ENCODE measurements around the gene GFRA1. TPM values are rescaled to one million over a fixed set of nuclear protein-coding genes. Genes with fewer than 3 reads are reported as not detected.

The GFRA1 gene
- total RNA-seq, 1 donor from 2014 or later, result 44.1 TPM

- Mint-ChIP-seq H3K27ac (ENCODE audit: unreplicated experiment) (no peak overlapping the region), H3K9me3 (ENCODE audit: unreplicated experiment) (no peaks in the 10 kb centered on the region), H3K27me3 (ENCODE audit: unreplicated experiment) (no peaks in the 10 kb centered on the region), H3K4me3 (ENCODE audit: unreplicated experiment) (no peak overlapping the region), H3K36me3 (ENCODE audit: unreplicated experiment) (no peaks in the 10 kb centered on the region), H3K4me1 (ENCODE audit: unreplicated experiment) (peaks cover 9% of the 10 kb centered on the region)
- no peak for DNase-seq (ENCODE audit: extremely low spot score, unreplicated experiment)
- TF ChIP-seq CTCF (IDR thresholded peaks at IDR 0.05), result no peak
Observed at GRCh38 chr10:116281775-116282174, 8.8 kb upstream of the GFRA1 start.

- Mint-ChIP-seq H3K4me1 (ENCODE audit: unreplicated experiment) (peaks cover 20% of the 10 kb centered on the region), H3K4me3 (ENCODE audit: unreplicated experiment) (no peak overlapping the region), H3K27me3 (ENCODE audit: unreplicated experiment) (no peaks in the 10 kb centered on the region), H3K36me3 (ENCODE audit: unreplicated experiment) (no peaks in the 10 kb centered on the region), H3K27ac (ENCODE audit: unreplicated experiment) (no peak overlapping the region), H3K9me3 (ENCODE audit: unreplicated experiment) (no peaks in the 10 kb centered on the region)
- TF ChIP-seq CTCF (IDR thresholded peaks at IDR 0.05), result no peak
- no peak for DNase-seq (ENCODE audit: extremely low spot score, unreplicated experiment)
Observed at GRCh38 chr10:116278846-116279245, 5.8 kb upstream of the GFRA1 start.

GRCh38 chr10:116276981-116277380 lies 4.0 kb upstream of the GFRA1 start:
- no peak for TF ChIP-seq CTCF (IDR thresholded peaks at IDR 0.05)
- H3K4me1 Mint-ChIP-seq (ENCODE audit: unreplicated experiment), result peaks cover 20% of the 10 kb centered on the region
- no peak for DNase-seq (ENCODE audit: extremely low spot score, unreplicated experiment)
- no peak overlapping the region for H3K27ac Mint-ChIP-seq (ENCODE audit: unreplicated experiment)
- no peaks in the 10 kb centered on the region for H3K27me3 Mint-ChIP-seq (ENCODE audit: unreplicated experiment)
- H3K9me3 Mint-ChIP-seq (ENCODE audit: unreplicated experiment), result no peaks in the 10 kb centered on the region
- H3K36me3 Mint-ChIP-seq (ENCODE audit: unreplicated experiment), result no peaks in the 10 kb centered on the region
- no peak overlapping the region for H3K4me3 Mint-ChIP-seq (ENCODE audit: unreplicated experiment)

GRCh38 chr10:116274064-116274904 lies 1.3 kb upstream of the GFRA1 start:
- Mint-ChIP-seq H3K36me3 (ENCODE audit: unreplicated experiment) (no peaks in the 10 kb centered on the region), H3K4me1 (ENCODE audit: unreplicated experiment) (peaks cover 20% of the 10 kb centered on the region), H3K27ac (ENCODE audit: unreplicated experiment) (peak overlapping the region; percentile 65), H3K4me3 (ENCODE audit: unreplicated experiment) (peak overlapping the region; percentile 92), H3K27me3 (ENCODE audit: unreplicated experiment) (no peaks in the 10 kb centered on the region), H3K9me3 (ENCODE audit: unreplicated experiment) (no peaks in the 10 kb centered on the region)
- TF ChIP-seq CTCF (IDR thresholded peaks at IDR 0.05), result no peak
- no peak for DNase-seq (ENCODE audit: extremely low spot score, unreplicated experiment)

- Mint-ChIP-seq H3K9me3 (ENCODE audit: unreplicated experiment) (no peaks in the 10 kb centered on the region), H3K27me3 (ENCODE audit: unreplicated experiment) (no peaks in the 10 kb centered on the region), H3K27ac (ENCODE audit: unreplicated experiment) (no peak overlapping the region), H3K4me3 (ENCODE audit: unreplicated experiment) (peak overlapping the region; percentile 92), H3K4me1 (ENCODE audit: unreplicated experiment) (peaks cover 12% of the 10 kb centered on the region), H3K36me3 (ENCODE audit: unreplicated experiment) (no peaks in the 10 kb centered on the region)
- no peak for DNase-seq (ENCODE audit: extremely low spot score, unreplicated experiment)
- TF ChIP-seq CTCF (IDR thresholded peaks at IDR 0.05), result no peak
Observed at GRCh38 chr10:116271593-116272439, 1.2 kb downstream of the GFRA1 start.

Measured in osteocyte (in vitro differentiated cells).